ENCODE data around the gene ROCK2. TPM values are rescaled to one million over a fixed set of nuclear protein-coding genes. Genes with fewer than 3 reads are reported as not detected.
A peak's percentile ranks its signal among the peaks of the same experiment; 100 is the strongest.

Gene ROCK2
- total RNA-seq, 1 donor from 2014 or later: 20.0 TPM

- FAIRE-seq (no peak), DNase-seq (ENCODE audit: low read depth) (no peak)
- no peak for TF ChIP-seq CTCF (IDR thresholded peaks at IDR 0.05; ENCODE audit: insufficient read depth, low read length, severe bottlenecking)
- Histone ChIP-seq H3K4me3 (ENCODE audit: low read depth, low read length) (no peak overlapping the region), H3K36me3 (ENCODE audit: control insufficient read depth, insufficient read depth, low read length) (peaks cover 3% of the 10 kb centered on the region), H3K27me3 (ENCODE audit: control insufficient read depth, insufficient read depth, low read length) (no peaks in the 10 kb centered on the region)
Observed at GRCh38 chr2:11213090-11213638, 131.3 kb downstream of the ROCK2 start.

DNA sequence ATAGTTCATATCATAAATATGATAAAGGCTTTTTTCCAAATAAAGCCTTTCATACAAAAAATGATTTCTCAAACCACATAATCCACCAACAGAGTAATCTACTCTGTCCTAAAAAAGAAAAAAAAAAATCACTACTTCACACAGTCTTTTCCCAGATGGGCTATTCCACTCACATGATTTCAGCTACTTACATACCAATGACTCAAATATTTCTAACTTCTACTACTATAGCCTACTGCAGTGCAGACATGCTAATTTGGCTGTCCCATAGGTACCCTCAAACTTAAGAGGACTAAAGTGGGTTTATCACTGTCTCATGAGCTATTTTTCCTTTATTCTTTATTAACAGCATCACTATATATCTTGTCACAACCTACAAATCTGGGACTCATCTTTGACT is 131.8 kb downstream of the ROCK2 start:
- Histone ChIP-seq H3K4me3 (ENCODE audit: low read depth, low read length) (no peak overlapping the region), H3K27me3 (ENCODE audit: control insufficient read depth, insufficient read depth, low read length) (no peaks in the 10 kb centered on the region), H3K36me3 (ENCODE audit: control insufficient read depth, insufficient read depth, low read length) (peaks cover 3% of the 10 kb centered on the region)
- FAIRE-seq (no peak), DNase-seq (ENCODE audit: low read depth) (no peak)
- no peak for TF ChIP-seq CTCF (IDR thresholded peaks at IDR 0.05; ENCODE audit: insufficient read depth, low read length, severe bottlenecking)

DNA sequence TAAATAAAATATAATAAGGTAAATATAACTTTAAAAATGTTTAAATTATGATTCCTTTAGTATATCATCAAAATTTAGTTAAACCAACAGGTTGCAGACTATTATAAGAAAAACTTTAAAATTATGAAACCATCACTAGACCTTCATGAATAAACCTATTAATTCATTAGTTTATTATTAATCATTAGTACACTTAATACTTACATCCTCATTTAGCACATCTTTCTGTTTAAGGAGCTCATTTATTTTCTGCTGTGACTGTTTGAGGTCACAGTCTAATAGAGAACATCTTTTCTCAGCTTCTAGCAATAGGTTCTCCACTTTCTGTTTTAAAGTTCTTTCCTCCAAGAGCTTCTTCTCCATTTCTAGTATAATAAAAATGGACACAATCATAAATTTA is 136.4 kb downstream of the ROCK2 start:
- TF ChIP-seq CTCF (IDR thresholded peaks at IDR 0.05; ENCODE audit: insufficient read depth, low read length, severe bottlenecking): no peak
- DNase-seq (ENCODE audit: low read depth): no peak
- H3K4me3 ChIP-seq (ENCODE audit: low read depth, low read length): no peak overlapping the region
- FAIRE-seq: no peak
- peaks cover 2% of the 10 kb centered on the region for H3K36me3 ChIP-seq (ENCODE audit: control insufficient read depth, insufficient read depth, low read length)
- H3K27me3 ChIP-seq (ENCODE audit: control insufficient read depth, insufficient read depth, low read length): no peaks in the 10 kb centered on the region

- no peak for TF ChIP-seq CTCF (IDR thresholded peaks at IDR 0.05; ENCODE audit: insufficient read depth, low read length, severe bottlenecking)
- Histone ChIP-seq H3K27me3 (ENCODE audit: control insufficient read depth, insufficient read depth, low read length) (no peaks in the 10 kb centered on the region), H3K4me3 (ENCODE audit: low read depth, low read length) (no peak overlapping the region), H3K36me3 (ENCODE audit: control insufficient read depth, insufficient read depth, low read length) (peaks cover 3% of the 10 kb centered on the region)
- FAIRE-seq: no peak
- DNase-seq (ENCODE audit: low read depth): peak; percentile 57
Observed at GRCh38 chr2:11203480-11203879, 141.0 kb downstream of the ROCK2 start.

DNA sequence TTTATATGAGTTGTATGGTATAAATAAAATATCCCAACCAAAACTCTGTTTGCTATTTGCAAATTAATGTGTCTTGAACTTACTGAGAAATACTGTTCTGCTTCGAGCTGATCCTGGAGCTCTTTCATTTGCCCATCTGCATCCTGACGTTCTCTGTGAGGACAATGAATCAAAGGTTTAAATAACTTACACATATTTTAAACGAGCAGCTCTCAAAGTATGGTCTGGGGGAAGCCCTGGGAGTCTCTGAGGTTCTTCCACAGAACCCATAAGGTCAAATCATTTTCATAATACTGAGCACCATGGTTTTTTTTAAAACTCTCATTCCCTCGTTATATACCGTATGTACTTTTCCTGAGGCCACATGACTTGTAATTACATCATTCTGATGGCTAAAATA is 142.5 kb downstream of the ROCK2 start:
- Histone ChIP-seq H3K27me3 (ENCODE audit: control insufficient read depth, insufficient read depth, low read length) (no peaks in the 10 kb centered on the region), H3K4me3 (ENCODE audit: low read depth, low read length) (no peak overlapping the region), H3K36me3 (ENCODE audit: control insufficient read depth, insufficient read depth, low read length) (peaks cover 3% of the 10 kb centered on the region)
- FAIRE-seq (no peak), DNase-seq (ENCODE audit: low read depth) (no peak)
- TF ChIP-seq CTCF (IDR thresholded peaks at IDR 0.05; ENCODE audit: insufficient read depth, low read length, severe bottlenecking): no peak

DNA sequence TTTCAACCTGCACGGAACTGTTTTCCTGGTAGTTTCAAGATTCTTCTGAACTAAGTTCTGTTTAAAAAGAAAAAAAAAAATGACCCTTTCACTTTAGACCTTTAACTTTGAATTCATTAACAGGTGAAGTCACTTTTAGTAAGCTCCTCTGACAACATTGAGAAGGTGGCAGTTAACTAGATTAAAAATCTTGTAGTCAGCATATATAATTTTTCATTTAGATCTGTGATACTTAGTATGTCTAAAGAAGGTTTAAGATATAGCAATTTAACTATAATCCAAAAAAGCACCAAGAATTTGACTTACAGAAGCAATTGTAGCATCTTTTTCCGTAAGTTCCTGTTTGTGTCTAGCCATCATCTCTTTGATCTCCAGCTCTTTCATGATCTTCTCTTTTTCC is 143.8 kb downstream of the ROCK2 start:
- no peak for TF ChIP-seq CTCF (IDR thresholded peaks at IDR 0.05; ENCODE audit: insufficient read depth, low read length, severe bottlenecking)
- Histone ChIP-seq H3K36me3 (ENCODE audit: control insufficient read depth, insufficient read depth, low read length) (peaks cover 7% of the 10 kb centered on the region), H3K4me3 (ENCODE audit: low read depth, low read length) (no peak overlapping the region), H3K27me3 (ENCODE audit: control insufficient read depth, insufficient read depth, low read length) (no peaks in the 10 kb centered on the region)
- no peak for FAIRE-seq
- no peak for DNase-seq (ENCODE audit: low read depth)

Measured in bronchial epithelial cell (primary cell).